Peyer's patch (tissue), 4 donors: ENCODE data around the gene LAMC2. TPM values are rescaled to one million over a fixed set of nuclear protein-coding genes. Genes with fewer than 3 reads are reported as not detected.

Source experiments
- DNase-seq, 3 donors: peaks; one replicate each; pipeline ENCODE4 v3.0.0-alpha.2; 2017 to 2019
- H3K27ac ChIP-seq, 4 donors: fragments of 200-600 bp; sonication (generic); one replicate each; pipeline ENCODE4 v1.5.1; 2016 to 2019
- H3K27me3 ChIP-seq, 2 donors: fragments of 200-600 bp; sonication (generic); one replicate each; pipeline ENCODE4 v1.5.1; 2019
- H3K36me3 ChIP-seq, 3 donors: fragments of 200-600 bp; sonication (generic); one replicate each; pipeline ENCODE4 v1.5.1; 2016 to 2019
- H3K4me1 ChIP-seq, 4 donors: fragments of 200-600 bp; sonication (generic); one replicate each; pipeline ENCODE4 v1.5.1; 2016 to 2019
- H3K4me3 ChIP-seq, 4 donors: fragments of 200-600 bp; sonication (generic); 1 replicate in 3 of 4; 2 replicates in 1 of 4; pipeline ENCODE4 v1.5.1; 2016 to 2019; ENCODE audit warnings: mild to moderate bottlenecking in 1 of 4
- H3K9me3 ChIP-seq, 4 donors: fragments of 200-600 bp; sonication (generic); one replicate each; pipeline ENCODE4 v1.5.1; 2016 to 2019; ENCODE audit warnings: mild to moderate bottlenecking in 1 of 4
- CTCF ChIP-seq, 6 experiments: fragments of 450-650 bp in 4 of 6; fragments of 200-600 bp in 2 of 6; sonication (generic) in 1 of 6; IDR thresholded peaks; one replicate each; pipeline ENCODE4 v1.5.1; 2017 to 2019; ENCODE audit warnings: antibody characterized with exemption in 6 of 6, mild to moderate bottlenecking in 3 of 6, moderate library complexity in 1 of 6
- POLR2A ChIP-seq, 2 donors: fragments of 450-650 bp; IDR thresholded peaks; one replicate each; pipeline ENCODE4 v1.5.1; 2017; ENCODE audit warnings: antibody characterized with exemption in 2 of 2, mild to moderate bottlenecking in 2 of 2, moderate library complexity in 2 of 2
- total RNA-seq, 4 donors: library from RNA; depleted of rRNA; stranded (reverse); fragments of >200 nt; gene quantifications; one replicate each; pipeline ENCODE4 v1.1.0, GENCODE V29; 2016

Gene LAMC2
- total RNA-seq, 4 donors from 2014 or later, result 3.3 to 29.7 (median 17.3) TPM

DNA sequence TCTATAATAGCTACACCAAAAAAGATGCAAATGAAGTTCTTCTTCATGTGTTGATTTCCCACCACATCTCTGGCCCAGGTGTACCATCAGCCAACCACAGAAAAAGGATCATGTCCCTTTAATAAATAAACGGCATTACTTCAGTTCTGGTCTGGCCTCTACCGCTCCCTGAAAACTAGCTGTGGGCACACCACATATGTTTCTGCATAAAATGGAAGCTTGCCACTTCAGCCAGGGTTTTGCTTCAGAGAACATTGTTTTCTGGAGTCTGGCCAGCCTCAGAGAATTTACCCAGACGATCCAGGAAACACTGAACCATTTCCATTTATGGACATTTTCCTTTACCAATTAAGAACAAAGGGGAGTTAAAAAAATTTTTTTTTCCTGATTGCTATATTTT, 5.8 kb upstream of the LAMC2 start:
- H3K4me3 ChIP-seq, result no peak overlapping the region
- H3K9me3 ChIP-seq, result no peaks in the 10 kb centered on the region
- no peaks in the 10 kb centered on the region for H3K27me3 ChIP-seq
- TF ChIP-seq CTCF (IDR thresholded peaks at IDR 0.05), result no peak
- TF ChIP-seq POLR2A (IDR thresholded peaks at IDR 0.05), result no peak
- DNase-seq, result peak in 1 of 3 donors; percentile 49
- H3K36me3 ChIP-seq, result no peaks in the 10 kb centered on the region
- H3K4me1 ChIP-seq, result peaks cover 0 to 11% (median 0%) of the 10 kb centered on the region in 4 donors
- peak overlapping the region in 1 of 4 donors; percentile 23 for H3K27ac ChIP-seq

GRCh38 chr1:183180634-183181056, 5.4 kb upstream of the LAMC2 start:
- Histone ChIP-seq H3K27me3 (no peaks in the 10 kb centered on the region), H3K36me3 (no peaks in the 10 kb centered on the region), H3K4me1 (peaks cover 0 to 11% (median 0%) of the 10 kb centered on the region in 4 donors), H3K9me3 (no peaks in the 10 kb centered on the region), H3K4me3 (no peak overlapping the region), H3K27ac (peak overlapping the region in 1 of 4 donors; percentile 23)
- no peak for DNase-seq
- no peak for TF ChIP-seq POLR2A (IDR thresholded peaks at IDR 0.05)
- no peak for TF ChIP-seq CTCF (IDR thresholded peaks at IDR 0.05)

DNA sequence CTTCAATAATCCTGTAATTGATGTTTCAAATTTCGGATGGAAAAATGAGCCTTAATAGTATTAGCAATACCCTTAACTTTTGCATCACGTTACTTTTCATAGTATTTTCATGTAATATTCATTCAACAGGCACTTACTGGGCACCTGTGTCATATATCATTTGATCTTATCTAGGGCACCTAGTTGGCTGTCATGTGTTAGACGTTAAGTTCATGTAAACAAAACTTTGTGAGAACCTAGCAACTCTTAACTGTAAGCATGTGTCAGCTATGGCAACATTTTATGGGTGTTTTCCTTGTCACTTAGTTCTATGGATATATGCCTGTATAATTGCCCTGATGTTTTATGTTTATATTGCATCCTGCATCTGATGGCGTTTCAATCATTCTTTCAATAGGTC, 777 bp downstream of the LAMC2 start:
- no peaks in the 10 kb centered on the region for H3K27me3 ChIP-seq
- peak overlapping the region in 2 of 4 donors; percentile 56 to 62 for H3K4me3 ChIP-seq
- no peak for DNase-seq
- no peaks in the 10 kb centered on the region for H3K9me3 ChIP-seq
- H3K4me1 ChIP-seq, result no peaks in the 10 kb centered on the region
- peak overlapping the region in 3 of 4 donors; percentile 48 to 84 (median 75) for H3K27ac ChIP-seq
- TF ChIP-seq CTCF (IDR thresholded peaks at IDR 0.05) (no peak), POLR2A (IDR thresholded peaks at IDR 0.05) (no peak)
- H3K36me3 ChIP-seq, result no peaks in the 10 kb centered on the region

GRCh38 chr1:183188240-183188639, 2.2 kb downstream of the LAMC2 start:
- Histone ChIP-seq H3K27ac (no peak overlapping the region), H3K27me3 (no peaks in the 10 kb centered on the region), H3K4me1 (no peaks in the 10 kb centered on the region)

GRCh38 chr1:183191833-183192232, 5.8 kb downstream of the LAMC2 start:
- Histone ChIP-seq H3K27ac (no peak overlapping the region), H3K4me3 (no peak overlapping the region), H3K36me3 (no peaks in the 10 kb centered on the region), H3K9me3 (no peaks in the 10 kb centered on the region), H3K4me1 (peaks cover 0 to 8% (median 0%) of the 10 kb centered on the region in 4 donors), H3K27me3 (no peaks in the 10 kb centered on the region)
- TF ChIP-seq POLR2A (IDR thresholded peaks at IDR 0.05) (no peak), CTCF (IDR thresholded peaks at IDR 0.05) (no peak)
- no peak for DNase-seq

More at GRCh38 chr1:183188240-183188639, 2.2 kb downstream of the LAMC2 start:
- DNase-seq, result no peak
- Histone ChIP-seq H3K9me3 (no peaks in the 10 kb centered on the region), H3K4me3 (no peak overlapping the region), H3K36me3 (no peaks in the 10 kb centered on the region)
- TF ChIP-seq CTCF (IDR thresholded peaks at IDR 0.05), result no peak
- TF ChIP-seq POLR2A (IDR thresholded peaks at IDR 0.05), result no peak
